ENCODE measurements around the gene FSIP2.

FSIP2 gene, protein sequence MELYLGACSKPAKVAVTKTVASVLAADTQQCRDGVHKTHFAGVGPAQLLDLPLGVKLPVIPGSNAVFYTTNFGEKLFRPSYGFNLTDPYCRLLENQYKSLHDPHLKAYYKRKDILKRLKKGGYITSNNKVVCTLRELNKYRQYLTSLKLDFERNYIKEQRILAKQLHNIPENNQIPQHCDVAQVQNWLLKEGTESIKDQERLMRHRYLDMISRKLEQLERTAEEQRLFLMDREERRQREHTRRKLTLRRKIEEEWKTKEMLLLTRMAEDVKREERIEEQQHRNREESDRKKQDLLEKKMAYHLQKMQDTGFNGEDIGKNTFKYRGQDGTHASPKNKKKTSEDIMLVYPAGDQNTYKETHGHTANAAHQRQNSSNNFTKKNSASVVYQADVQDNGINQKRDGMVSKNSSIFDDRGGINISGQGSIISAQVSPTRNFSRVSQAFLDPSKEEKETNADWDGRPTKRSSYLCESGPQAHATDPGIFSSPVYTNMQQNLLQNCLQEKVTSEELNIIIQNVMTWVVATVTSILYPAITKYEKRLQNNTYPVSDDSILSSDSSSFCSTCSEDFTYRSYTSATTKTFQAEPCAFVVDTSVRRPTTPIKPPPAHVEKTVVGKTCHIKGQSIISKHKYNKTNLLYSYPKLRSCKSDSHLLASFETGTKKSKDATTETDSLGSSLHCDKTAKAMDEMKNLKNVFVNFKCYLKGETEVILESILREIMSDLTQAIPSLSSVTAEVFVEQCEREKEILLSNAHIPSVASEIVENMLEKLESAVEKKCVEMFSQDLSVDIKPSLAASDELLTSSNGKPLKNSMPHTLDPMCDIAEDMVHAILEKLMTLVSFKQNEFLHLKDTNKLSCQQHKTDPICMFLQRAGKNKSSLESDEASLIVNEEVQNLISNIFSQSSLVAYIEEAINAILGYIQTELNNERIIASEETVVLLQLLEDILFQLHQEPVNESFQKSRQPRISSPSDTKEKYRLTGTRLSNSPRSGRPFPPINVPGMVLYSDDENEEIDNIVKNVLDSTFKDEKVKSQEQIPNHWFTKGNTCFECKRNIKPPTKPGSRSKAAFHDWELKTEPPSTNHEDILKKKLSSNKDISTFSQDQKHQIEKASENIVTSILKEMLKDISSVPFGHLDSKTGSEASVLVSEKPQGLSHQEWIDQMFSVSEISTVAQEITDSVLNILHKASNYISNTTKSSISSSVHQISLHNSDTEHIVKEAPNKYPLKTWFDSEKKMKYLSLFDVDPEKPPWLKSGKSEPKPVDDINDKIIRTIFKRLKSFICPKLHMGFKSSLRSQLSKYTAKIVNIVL (N-terminal part only)

DNA sequence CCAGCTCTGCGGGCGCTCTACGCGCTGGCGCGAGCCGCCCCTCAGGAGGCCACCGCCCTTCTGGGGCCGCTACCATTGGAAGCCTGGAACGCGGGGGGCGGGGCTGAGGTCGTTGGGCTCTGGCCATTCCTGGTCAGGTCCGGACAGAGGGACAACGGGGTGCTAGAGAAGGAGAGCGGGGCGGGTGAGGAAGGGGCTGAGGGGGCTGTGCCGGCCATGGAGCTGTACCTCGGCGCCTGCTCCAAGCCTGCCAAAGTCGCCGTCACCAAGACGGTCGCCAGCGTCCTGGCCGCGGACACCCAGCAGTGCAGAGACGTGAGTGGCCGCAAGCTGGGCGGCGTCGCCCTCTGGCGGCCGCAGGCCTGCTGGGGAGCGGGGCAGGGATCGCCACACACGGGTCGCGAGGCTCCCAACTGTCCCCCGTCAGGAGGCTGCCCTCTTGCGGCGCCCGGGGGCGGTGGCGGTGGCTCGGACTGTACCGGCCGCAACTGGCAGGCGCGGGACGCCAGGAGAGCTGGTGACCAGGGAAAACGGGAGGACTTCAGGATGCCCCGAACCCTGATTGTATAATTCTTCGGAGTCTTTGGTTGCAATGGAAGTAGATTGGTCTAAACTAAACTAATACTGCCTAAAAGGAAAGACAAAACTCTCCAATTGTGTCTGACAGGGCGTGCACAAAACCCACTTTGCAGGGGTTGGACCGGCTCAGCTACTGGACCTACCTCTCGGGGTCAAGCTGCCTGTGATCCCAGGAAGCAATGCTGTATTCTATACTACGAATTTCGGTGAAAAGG lies at the start of gene FSIP2:
Gene FSIP2, plus strand, starts transcription at position 126 of the 794 bp plus-strand sequence. Its CDS starts 91 bp downstream, at position 217.
- no peak for DNase-seq (ENCODE audit: low read depth in 2 of 2, low spot score in 1 of 2)

GRCh38 chr2:185689906-185690539 lies 48.6 kb upstream of the FSIP2 start:
- DNase-seq (ENCODE audit: low read depth in 2 of 2, low spot score in 1 of 2): no peak

- no peak for DNase-seq (ENCODE audit: low read depth in 2 of 2, low spot score in 1 of 2)
Measured at GRCh38 chr2:185695711-185696235, 42.8 kb upstream of the FSIP2 start.

- no peak for DNase-seq (ENCODE audit: low read depth in 2 of 2, low spot score in 1 of 2)
Measured at GRCh38 chr2:185700883-185701282, 37.7 kb upstream of the FSIP2 start.

DNA sequence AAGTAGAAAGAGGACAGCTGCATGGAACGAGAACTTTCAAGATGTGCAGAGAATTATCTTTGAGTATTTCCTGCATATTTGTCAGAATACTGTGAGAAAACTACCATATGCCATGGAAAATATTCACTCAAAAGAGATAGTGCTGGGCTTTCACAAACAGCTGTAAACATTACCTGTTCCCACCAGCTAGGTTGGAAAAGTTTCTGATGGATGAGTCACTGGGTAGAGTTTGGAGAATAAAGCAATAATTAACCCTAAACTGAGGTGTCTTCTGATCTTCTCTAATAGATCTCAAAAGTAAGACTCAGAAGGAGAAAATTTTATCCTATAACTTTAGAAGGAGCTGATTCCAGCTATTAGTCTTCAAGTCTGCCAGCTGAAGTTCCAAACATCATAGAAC lies 3.9 kb upstream of the FSIP2 start:
- no peak for DNase-seq (ENCODE audit: low read depth in 2 of 2, low spot score in 1 of 2)

DNA sequence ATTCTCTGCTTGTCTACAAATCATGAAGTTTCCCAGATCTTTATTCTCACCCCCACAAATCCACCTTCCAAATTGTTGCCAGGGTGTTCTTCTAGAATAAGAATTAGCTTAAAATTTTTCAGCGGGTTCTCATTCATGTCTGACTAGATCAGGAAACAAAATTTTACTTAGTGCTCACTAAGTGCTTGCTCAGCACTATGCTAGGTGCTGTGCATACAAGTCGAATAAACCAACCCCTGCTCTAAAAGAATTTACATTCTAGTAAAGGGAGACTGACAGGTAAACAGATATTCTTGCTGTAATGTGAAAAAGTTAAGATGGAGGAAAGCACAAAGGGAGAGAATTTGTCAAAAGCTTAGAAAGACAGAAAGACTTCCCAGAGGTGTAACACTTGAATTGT lies 2.4 kb upstream of the FSIP2 start:
- DNase-seq (ENCODE audit: low read depth in 2 of 2, low spot score in 1 of 2): no peak

DNA sequence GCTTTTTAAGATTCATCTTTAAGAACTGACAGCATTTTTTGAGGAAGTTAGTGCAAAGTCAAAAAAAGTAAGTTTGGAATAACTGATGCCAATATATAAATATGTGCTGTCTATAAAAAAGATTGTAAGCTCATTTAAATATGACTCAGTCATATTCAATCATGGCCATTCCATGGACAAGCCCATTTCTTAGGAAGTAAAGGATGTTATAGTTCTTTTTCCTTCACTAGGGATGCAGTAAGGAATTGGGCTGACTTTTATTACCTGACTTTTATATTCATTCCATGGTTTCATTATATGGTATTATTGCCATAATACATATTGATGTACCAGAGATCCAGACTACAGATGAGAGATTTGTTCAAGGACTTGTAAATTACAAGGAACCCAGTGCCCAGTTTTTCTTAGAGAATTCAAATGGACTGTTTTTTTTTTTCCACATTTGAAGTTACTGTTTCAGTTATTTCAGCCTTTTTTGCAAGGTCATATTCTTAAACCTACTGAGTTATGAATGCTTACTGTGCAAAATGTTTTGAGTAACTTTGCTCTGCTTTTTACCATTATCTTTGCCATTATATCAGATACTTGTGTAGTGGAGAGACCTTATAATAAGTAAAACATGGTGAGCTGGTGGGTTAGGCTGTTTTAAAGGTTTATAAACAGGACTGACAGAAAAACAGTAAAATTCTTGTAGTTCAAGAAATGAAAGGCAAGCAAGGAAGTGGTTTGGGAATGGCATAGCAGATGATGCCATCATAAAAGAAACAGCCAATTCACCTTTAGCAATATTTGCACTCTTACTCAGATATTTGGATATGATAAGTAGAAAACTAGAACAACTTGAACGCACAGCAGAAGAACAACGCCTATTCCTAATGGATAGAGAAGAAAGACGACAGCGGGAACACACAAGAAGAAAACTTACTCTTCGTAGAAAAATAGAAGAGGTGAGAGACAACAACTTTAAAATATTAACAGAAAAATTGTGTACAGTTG lies 7.6 kb downstream of the FSIP2 start:
- DNase-seq (ENCODE audit: low read depth in 2 of 2, low spot score in 1 of 2): no peak

- no peak for DNase-seq (ENCODE audit: low read depth in 2 of 2, low spot score in 1 of 2)
Measured at GRCh38 chr2:185757356-185757755, 18.8 kb downstream of the FSIP2 start.

DNA sequence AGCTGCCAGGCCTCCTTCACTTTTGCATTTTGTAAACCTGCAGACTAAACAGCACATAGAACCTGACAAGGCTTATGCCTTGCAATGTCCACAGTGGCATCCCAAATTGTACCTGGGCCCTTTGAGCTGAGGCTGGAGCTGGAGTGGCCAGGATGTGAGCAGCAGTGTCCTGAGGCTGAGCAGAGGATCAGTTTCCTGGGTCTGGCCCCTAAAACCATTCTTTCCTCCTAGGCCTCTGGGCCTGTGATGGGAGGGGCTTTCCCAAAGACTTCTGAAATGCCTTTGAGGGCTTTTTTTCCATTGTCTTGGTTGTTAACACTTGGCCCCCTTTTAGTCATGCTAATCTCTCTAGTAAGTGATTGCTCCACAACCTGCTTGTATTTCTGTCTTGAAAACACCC lies 32.8 kb downstream of the FSIP2 start:
- no peak for DNase-seq (ENCODE audit: low read depth in 2 of 2, low spot score in 1 of 2)

GRCh38 chr2:185780890-185781289 lies 42.3 kb downstream of the FSIP2 start:
- DNase-seq (ENCODE audit: low read depth in 2 of 2, low spot score in 1 of 2): no peak

DNA sequence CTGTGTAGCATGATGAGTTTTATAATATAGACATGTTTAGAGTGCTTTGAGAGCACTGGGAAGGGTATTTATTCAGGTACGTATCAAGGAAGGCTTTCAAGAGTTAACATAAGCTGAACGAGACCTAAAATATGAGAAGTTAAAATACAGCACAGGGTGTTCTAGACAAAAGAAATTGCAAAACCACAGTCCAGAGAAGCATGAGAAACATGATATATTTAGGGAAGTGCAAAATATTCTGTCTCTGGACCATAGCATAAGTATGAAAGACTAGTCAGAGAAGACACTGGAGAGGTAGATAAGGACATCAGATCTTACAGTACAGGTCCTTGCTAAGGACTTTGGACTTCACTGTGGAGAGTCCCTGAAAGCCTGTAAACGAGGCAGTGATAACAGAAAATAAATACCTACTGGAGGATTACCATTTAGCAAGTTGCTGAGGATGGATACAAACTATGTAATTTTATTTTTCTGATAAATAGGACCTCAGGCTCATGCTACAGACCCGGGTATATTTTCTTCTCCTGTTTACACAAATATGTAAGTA lies 43.7 kb downstream of the FSIP2 start:
- DNase-seq (ENCODE audit: low read depth in 2 of 2, low spot score in 1 of 2): no peak

DNA sequence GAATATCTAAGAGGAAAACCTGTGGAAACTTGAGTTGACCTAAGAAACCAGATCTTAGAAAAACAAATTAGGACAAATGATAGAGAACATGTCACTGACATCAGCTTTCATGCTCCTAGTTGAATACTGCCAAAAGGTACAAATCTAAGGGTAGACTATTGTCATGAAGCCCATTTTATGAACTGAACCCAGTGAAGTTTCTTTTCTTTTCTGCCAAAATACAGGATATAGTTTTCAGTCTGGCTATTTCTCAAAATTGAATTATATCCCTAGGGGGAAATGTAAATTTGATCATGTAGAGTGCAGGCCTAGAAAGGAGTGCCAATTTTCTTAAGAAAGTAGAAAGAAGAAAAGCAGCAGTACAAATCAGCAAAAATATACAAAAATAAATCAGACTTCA lies 46.6 kb downstream of the FSIP2 start:
- no peak for DNase-seq (ENCODE audit: low read depth in 2 of 2, low spot score in 1 of 2)

DNA sequence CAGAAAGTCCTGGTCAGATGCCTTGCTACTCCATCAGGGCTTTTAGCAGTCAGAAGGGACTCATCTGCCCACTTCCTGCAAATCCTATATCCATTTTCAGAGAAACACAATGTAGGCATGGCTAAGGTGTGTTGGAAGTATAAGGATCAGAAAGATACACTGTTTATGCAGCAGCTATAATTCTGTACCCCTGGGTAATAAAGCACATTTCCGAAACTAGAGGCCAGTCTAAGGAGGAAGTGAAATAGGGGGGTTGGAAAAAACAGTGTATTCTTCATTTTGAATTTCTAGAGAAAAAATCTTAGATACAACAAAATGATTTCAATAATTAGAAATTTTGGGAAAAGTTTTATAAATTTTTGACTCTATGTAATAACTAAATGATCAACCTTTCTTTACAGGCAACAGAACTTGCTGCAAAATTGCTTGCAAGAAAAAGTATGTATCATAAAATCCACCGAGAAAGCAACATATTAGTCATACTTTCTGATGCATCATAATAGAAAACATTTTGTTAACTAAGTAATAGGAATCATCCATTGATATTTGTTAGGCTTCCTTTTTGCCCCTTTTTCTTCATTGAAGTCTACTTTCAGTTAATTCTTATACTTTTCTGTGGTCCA lies 47.4 kb downstream of the FSIP2 start:
- DNase-seq (ENCODE audit: low read depth in 2 of 2, low spot score in 1 of 2): no peak

GRCh38 chr2:185787227-185788145 lies 48.9 kb downstream of the FSIP2 start:
- DNase-seq (ENCODE audit: low read depth in 2 of 2, low spot score in 1 of 2): no peak

DNA sequence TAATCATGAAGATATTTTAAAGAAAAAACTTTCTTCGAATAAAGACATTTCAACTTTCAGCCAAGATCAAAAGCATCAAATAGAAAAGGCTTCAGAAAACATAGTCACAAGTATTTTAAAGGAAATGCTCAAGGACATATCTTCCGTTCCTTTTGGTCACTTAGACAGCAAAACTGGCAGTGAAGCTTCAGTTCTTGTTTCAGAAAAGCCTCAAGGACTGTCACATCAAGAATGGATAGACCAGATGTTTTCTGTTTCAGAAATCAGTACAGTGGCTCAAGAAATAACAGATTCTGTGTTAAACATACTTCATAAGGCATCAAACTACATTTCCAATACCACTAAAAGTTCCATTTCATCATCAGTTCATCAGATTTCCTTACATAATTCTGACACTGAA lies 51.8 kb downstream of the FSIP2 start:
- no peak for DNase-seq (ENCODE audit: low read depth in 2 of 2, low spot score in 1 of 2)

DNA sequence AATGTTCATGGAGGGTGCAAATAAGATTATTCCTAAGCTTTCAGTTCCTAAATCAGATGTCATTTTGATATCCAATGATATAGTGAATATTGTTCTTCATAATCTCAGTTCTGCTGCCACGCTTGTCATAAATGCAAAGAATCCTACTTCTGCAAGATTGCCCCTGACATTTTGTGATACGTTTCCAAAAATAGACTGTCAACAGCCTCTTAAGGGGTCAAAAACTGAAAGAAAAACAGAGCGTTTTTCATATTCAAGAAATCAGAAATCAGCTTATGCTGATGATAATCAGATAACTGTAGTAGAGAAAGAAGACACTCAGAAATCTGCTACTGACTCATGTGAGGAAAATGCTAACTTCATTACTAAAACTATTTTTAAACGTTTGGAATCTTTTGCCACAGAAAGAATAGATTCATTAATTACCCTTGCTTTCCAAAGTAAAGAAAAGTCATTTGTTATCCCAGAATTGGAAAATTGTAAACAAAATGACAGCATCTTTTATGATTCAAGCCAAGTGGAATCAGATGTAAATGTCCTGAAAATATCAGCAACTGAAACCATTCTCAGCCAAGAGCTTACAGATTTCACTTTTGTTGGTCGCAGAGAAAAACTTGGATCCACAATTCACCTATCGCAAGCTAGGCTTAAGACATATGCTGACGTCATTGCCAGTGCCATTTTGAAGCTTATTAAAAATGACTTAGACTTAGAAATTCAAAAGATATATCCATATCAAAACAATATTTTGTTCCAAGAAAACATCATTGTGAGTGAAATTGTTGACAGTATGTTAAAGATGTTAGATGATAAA lies 55.1 kb downstream of the FSIP2 start:
- DNase-seq (ENCODE audit: low read depth in 2 of 2, low spot score in 1 of 2): no peak
